Measurements from ENCODE around the gene FOCAD.

- TF ChIP-seq CTCF (IDR thresholded peaks at IDR 0.05; ENCODE audit: low read length), result no peak
- TF ChIP-seq EZH2 (IDR thresholded peaks at IDR 0.05; ENCODE audit: borderline replicate concordance, low read length), result no peak
These were observed 264.6 kb downstream of the FOCAD start for GRCh38 chr9:20948703-20949102.
